Keratinocyte (primary cell): ENCODE data around the gene NT5DC1. TPM values are rescaled to one million over a fixed set of nuclear protein-coding genes. Genes with fewer than 3 reads are reported as not detected.

Experiments used
- DNase-seq: peaks from one replicate; pipeline ENCODE4 v3.0.0-alpha.2; 2011; ENCODE audit warnings: low read depth, missing footprints, low spot score
- FAIRE-seq: peaks from 2 replicates; lab custom pipeline; 2011; peaks lifted over from hg19 to GRCh38; lab: Jason Lieb, UNC
- H2AFZ ChIP-seq: 2 replicates; pipeline ENCODE4 v1.6.0; 2012; ENCODE audit warnings: low read length, control low read depth, inconsistent platforms; ENCODE audit not compliant: control insufficient read depth
- H3K27ac ChIP-seq: 2 replicates; pipeline ENCODE4 v1.5.1; 2011; ENCODE audit warnings: low read length; ENCODE audit not compliant: control insufficient read depth, insufficient read depth
- H3K27me3 ChIP-seq: 3 replicates; pipeline ENCODE4 v1.6.0; 2011; ENCODE audit warnings: low read length; ENCODE audit not compliant: control insufficient read depth, insufficient read depth; ENCODE audit errors: extremely low read depth
- H3K36me3 ChIP-seq, 2 experiments: 2 replicates in 1 of 2; 3 replicates in 1 of 2; pipeline ENCODE4 v1.5.1; 2011; ENCODE audit warnings: low read length in 2 of 2, mild to moderate bottlenecking in 1 of 2; ENCODE audit not compliant: control insufficient read depth in 2 of 2, insufficient read depth in 2 of 2; ENCODE audit errors: extremely low read depth in 1 of 2
- H3K4me1 ChIP-seq: 3 replicates; pipeline ENCODE4 v1.5.1; 2011; ENCODE audit warnings: low read length; ENCODE audit not compliant: control insufficient read depth, insufficient read depth; ENCODE audit errors: extremely low read depth
- H3K4me2 ChIP-seq: 3 replicates; pipeline ENCODE4 v1.6.0; 2011; ENCODE audit warnings: low read depth, low read length; ENCODE audit not compliant: control insufficient read depth, insufficient read depth; ENCODE audit errors: extremely low read depth
- H3K4me3 ChIP-seq, 3 experiments: fragments of 200-600 bp in 1 of 3; sonication (generic) in 1 of 3; 2 replicates in 2 of 3; 3 replicates in 1 of 3; pipeline ENCODE4 v1.5.1; 2011 to 2016; ENCODE audit warnings: low read length in 3 of 3, mild to moderate bottlenecking in 3 of 3, control low read depth in 2 of 3, inconsistent platforms in 1 of 3, low read depth in 1 of 3, mixed read lengths in 1 of 3, mixed run types in 1 of 3, moderate library complexity in 1 of 3; ENCODE audit not compliant: control insufficient read depth in 2 of 3, insufficient read depth in 2 of 3; ENCODE audit errors: extremely low read depth in 1 of 3
- H3K79me2 ChIP-seq: 2 replicates; pipeline ENCODE4 v1.6.0; 2012; ENCODE audit warnings: low read length; ENCODE audit not compliant: control insufficient read depth, insufficient read depth
- H3K9ac ChIP-seq: 3 replicates; pipeline ENCODE4 v1.6.0; 2011; ENCODE audit warnings: low read length; ENCODE audit not compliant: control insufficient read depth, insufficient read depth; ENCODE audit errors: extremely low read depth
- H3K9me1 ChIP-seq: 3 replicates; pipeline ENCODE4 v1.6.0; 2011; ENCODE audit warnings: low read length; ENCODE audit not compliant: control insufficient read depth, insufficient read depth; ENCODE audit errors: extremely low read depth
- H3K9me3 ChIP-seq: 2 replicates; pipeline ENCODE4 v1.5.1; 2012; ENCODE audit warnings: low read depth, low read length; ENCODE audit not compliant: control insufficient read depth
- H4K20me1 ChIP-seq: 3 replicates; pipeline ENCODE4 v1.6.0; 2011; ENCODE audit warnings: low read length; ENCODE audit not compliant: control insufficient read depth, insufficient read depth; ENCODE audit errors: extremely low read depth
- EZH2 ChIP-seq: IDR thresholded peaks from one replicate; pipeline ENCODE4 v1.6.1; 2012; ENCODE audit warnings: inconsistent platforms, mild to moderate bottlenecking, low read length, moderate library complexity
- dilution Hi-C: fragments of 300-500 bp; cut with MboI; formaldehyde crosslinking; loops from one replicate; pipeline ENCODE4 v1.7.0; 2020; ENCODE audit warnings: low sequenced_read_pairs; ENCODE audit not compliant: extremely low pct_ligation_motif_present
- polyA plus RNA-seq, 5 experiments: library from polyadenylated mRNA; depleted of rRNA in 3 of 5; stranded (reverse) in 3 of 5; stranded (forward) in 1 of 5; unstranded in 1 of 5; fragments of >200 nt; gene quantifications; 1 replicate in 1 of 5; 2 replicates in 3 of 5; 3 replicates in 1 of 5; pipeline versions ENCODE4 v1.2.1 to v1.2.3, GENCODE V29; 2011 to 2012; ENCODE audit warnings: missing spikeins in 2 of 5, low read depth in 1 of 5, low replicate concordance in 1 of 5
- TF ChIP-seq, protein P1 (sequence below), 3 experiments: IDR thresholded peaks in 1 of 3; conservative IDR thresholded peaks in 1 of 3; optimal IDR thresholded peaks in 1 of 3; 2 replicates in 2 of 3; 3 replicates in 1 of 3; pipeline versions ENCODE3 to v1.5.1; 2011; ENCODE audit warnings: low read length in 3 of 3, mild to moderate bottlenecking in 3 of 3, moderate library complexity in 2 of 3, control low read depth in 1 of 3, inconsistent platforms in 1 of 3; ENCODE audit not compliant: insufficient read depth in 2 of 3; ENCODE audit errors: extremely low read depth in 1 of 3

Gene NT5DC1
- polyA plus RNA-seq, 1 donor (not counting 4 experiments of a cell fraction or from before 2014, with no cell fraction given): 31.2 TPM

DNA sequence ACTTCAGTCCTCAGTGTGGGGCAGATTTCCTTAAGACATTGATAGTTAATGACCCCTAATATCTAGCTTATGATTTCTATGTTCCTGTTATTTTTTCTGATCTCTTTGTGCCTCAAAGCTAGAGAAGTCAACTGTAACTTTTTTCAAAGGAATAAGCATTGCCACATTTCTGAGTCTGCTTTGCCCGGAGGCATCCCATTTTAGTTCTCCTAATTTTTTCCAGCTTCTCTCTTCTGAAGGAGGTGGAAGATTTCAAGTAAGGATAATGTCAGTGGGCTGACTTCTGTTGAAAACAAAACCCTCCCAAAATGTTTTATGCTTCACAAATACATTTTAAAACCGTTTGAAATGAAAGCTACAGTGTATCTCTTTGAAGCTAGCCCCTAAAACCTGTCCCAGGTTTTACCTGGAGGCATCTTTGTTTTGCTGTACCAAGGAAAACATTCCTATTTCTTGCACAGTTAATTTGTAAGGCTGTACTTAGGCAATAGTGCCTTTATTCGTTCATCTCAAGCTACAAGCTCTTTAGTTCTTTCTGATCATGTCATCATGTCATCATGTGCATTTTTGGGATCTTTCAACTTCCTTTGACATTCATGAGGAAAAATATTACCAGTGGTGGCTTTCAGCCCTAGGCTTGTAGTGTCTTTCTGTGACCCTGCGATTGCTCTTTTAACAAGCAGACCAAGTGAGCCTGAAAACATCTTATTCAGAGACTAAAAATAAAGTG, 107.6 kb downstream of the NT5DC1 start:
- no peak overlapping the region for H3K4me2 ChIP-seq
- H3K27ac ChIP-seq: no peak overlapping the region
- H4K20me1 ChIP-seq: no peaks in the 10 kb centered on the region
- TF ChIP-seq, protein P1, sequence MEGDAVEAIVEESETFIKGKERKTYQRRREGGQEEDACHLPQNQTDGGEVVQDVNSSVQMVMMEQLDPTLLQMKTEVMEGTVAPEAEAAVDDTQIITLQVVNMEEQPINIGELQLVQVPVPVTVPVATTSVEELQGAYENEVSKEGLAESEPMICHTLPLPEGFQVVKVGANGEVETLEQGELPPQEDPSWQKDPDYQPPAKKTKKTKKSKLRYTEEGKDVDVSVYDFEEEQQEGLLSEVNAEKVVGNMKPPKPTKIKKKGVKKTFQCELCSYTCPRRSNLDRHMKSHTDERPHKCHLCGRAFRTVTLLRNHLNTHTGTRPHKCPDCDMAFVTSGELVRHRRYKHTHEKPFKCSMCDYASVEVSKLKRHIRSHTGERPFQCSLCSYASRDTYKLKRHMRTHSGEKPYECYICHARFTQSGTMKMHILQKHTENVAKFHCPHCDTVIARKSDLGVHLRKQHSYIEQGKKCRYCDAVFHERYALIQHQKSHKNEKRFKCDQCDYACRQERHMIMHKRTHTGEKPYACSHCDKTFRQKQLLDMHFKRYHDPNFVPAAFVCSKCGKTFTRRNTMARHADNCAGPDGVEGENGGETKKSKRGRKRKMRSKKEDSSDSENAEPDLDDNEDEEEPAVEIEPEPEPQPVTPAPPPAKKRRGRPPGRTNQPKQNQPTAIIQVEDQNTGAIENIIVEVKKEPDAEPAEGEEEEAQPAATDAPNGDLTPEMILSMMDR (optimal IDR thresholded peaks at IDR 0.05 in 1 of 3, IDR thresholded peaks at IDR 0.05 in 1 of 3, conservative IDR thresholded peaks at IDR 0.05 in 1 of 3; ENCODE audit: extremely low read depth in 1 of 3, insufficient read depth in 2 of 3, low read length in 3 of 3): no peak
- no peak for TF ChIP-seq EZH2
- H3K36me3 ChIP-seq: no peaks in the 10 kb centered on the region
- FAIRE-seq (peak; percentile 71), DNase-seq (no peak)
- no peak overlapping the region for H2AFZ ChIP-seq
- H3K9me3 ChIP-seq: no peaks in the 10 kb centered on the region
- H3K4me1 ChIP-seq: peaks cover 45% of the 10 kb centered on the region
- dilution Hi-C loops: no loop called here
- H3K9ac ChIP-seq: no peak overlapping the region
- H3K27me3 ChIP-seq: no peaks in the 10 kb centered on the region
- no peaks in the 10 kb centered on the region for H3K79me2 ChIP-seq
- no peak overlapping the region for H3K4me3 ChIP-seq
- H3K9me1 ChIP-seq: no peaks in the 10 kb centered on the region

DNA sequence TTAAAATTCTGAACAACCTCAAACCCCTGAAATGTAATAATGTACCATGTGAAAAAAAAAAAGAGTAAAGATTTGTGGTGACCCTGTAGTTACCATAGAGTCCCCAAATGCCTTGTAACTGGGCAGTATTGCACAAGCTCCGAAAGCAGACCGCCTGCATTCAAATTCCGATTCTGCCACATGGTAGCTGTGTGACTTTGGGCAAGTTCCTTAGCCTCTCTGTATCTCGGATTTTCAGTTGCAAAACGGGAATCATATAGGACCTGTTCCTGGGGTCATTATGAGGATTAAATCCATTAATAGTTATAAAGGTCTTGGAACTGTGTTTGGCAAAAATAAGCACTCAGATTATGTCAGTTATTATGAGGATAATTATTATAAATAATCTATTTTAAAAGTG, 109.7 kb downstream of the NT5DC1 start:
- H3K4me3 ChIP-seq: no peak overlapping the region
- peaks cover 47% of the 10 kb centered on the region for H3K4me1 ChIP-seq
- peak overlapping the region; percentile 89 for H3K4me2 ChIP-seq
- no peaks in the 10 kb centered on the region for H3K27me3 ChIP-seq
- no peak for FAIRE-seq
- peak overlapping the region; percentile 84 for H3K27ac ChIP-seq
- no peak for DNase-seq
- H4K20me1 ChIP-seq: no peaks in the 10 kb centered on the region
- no peaks in the 10 kb centered on the region for H3K79me2 ChIP-seq
- H2AFZ ChIP-seq: no peak overlapping the region
- no peak for TF ChIP-seq EZH2
- TF ChIP-seq, protein P1 (optimal IDR thresholded peaks at IDR 0.05 in 1 of 3, IDR thresholded peaks at IDR 0.05 in 1 of 3, conservative IDR thresholded peaks at IDR 0.05 in 1 of 3; ENCODE audit: extremely low read depth in 1 of 3, insufficient read depth in 2 of 3, low read length in 3 of 3): no peak
- H3K36me3 ChIP-seq: no peaks in the 10 kb centered on the region
- H3K9me1 ChIP-seq: no peaks in the 10 kb centered on the region
- no peak overlapping the region for H3K9ac ChIP-seq
- dilution Hi-C loops: no loop called here
- no peaks in the 10 kb centered on the region for H3K9me3 ChIP-seq
